ENCODE results near the gene ABCF2. TPM values are rescaled to one million over a fixed set of nuclear protein-coding genes. Genes with fewer than 3 reads are reported as not detected.

Gene ABCF2
- total and polyA plus RNA-seq, 2 of the 13 experiments (the other 11 are each of a cell fraction or from before 2014, with no cell fraction given): 16.3 to 42.5 TPM

DNA sequence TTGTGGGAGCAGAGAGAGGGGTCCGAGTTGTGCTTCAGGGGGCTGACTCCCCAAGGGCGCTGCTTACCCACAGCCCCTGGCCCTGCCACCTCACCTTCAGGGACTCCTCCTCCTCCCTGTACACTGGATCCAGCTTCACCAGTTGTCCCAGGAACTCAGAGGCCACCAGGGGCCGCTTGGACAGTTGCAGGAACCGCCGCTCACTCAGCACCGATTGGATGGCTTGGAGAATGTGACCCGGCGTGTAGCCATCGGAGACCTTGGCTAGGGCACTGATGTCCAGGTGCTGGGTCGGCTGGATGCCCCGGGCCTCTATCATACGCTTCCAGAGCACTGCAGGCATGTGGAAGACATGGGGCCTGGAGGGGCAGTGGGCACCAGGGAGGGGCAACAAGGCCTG lies 35.5 kb downstream of the ABCF2 start:
- peak; percentile 89 for ATAC-seq
- no peak for FAIRE-seq
- peak; percentile 39 for DNase-seq (ENCODE audit: low spot score)
- POLR2A ChIA-PET: no interaction called here
- Histone ChIP-seq H3K9ac (ENCODE audit: insufficient read depth, low read depth, low read length) (no peak overlapping the region), H3K36me3 (replicated peaks in 1 of 2; ENCODE audit: control insufficient read depth in 1 of 2, insufficient read depth in 2 of 2, low read length in 2 of 2) (no peaks in the 10 kb centered on the region), H4K20me1 (ENCODE audit: insufficient read depth, low read length) (no peaks in the 10 kb centered on the region), H3K79me2 (ENCODE audit: insufficient read depth, low read length) (no peaks in the 10 kb centered on the region), H3K4me3 (replicated peaks in 1 of 3; ENCODE audit: insufficient read depth in 1 of 3, low read depth in 2 of 3, low read length in 3 of 3) (no peak overlapping the region), H2AFZ (ENCODE audit: low read length) (no peak overlapping the region), H3K4me2 (ENCODE audit: low read depth, low read length) (no peak overlapping the region), H3K4me1 (ENCODE audit: insufficient read depth, low read length) (no peaks in the 10 kb centered on the region), H3K27me3 (ENCODE audit: control insufficient read depth in 1 of 2, insufficient read depth in 2 of 2, low read length in 2 of 2) (peaks cover 9 to 76% of the 10 kb centered on the region in 2 experiments; a peak in 4 of 5 replicates), H3K27ac (ENCODE audit: extremely low read length, insufficient read depth, low read length) (no peak overlapping the region), H3K9me3 (ENCODE audit: low read length) (no peaks in the 10 kb centered on the region)
- CTCF ChIA-PET (ENCODE audit: low intra/inter-chr PET ratio, low total read pairs): interaction anchor here (1.1 to 1.6 kb wide), 2 partner anchors 53 to 112 kb away, joined by 4 to 6 read pairs; no protein-coding TSS in a partner anchor
- no TSS peak for BruUV-seq (replicated peaks)
- 0% methylated on average over 2 of the region's 12 CpGs for WGBS (ENCODE audit: low lambda C conversion rate)
- intact Hi-C loops (cut with micrococcal nuclease; ENCODE audit: unreplicated experiment) (loop anchor here (2.0 kb wide), 1 partner anchor 53 kb away; no protein-coding TSS in a partner anchor), in situ Hi-C loops (cut with HindIII; ENCODE audit: extremely low pct_ligation_motif_present, low pct_unique_long_range_greater_than_20kb) (loop anchor here (10.0 kb wide), 1 partner anchor 113 kb away; no protein-coding TSS in a partner anchor)
- TF ChIP-seq SNAI1 (CRISPR knock-in tag; IDR thresholded peaks at IDR 0.05; ENCODE audit: borderline replicate concordance) (no peak), ZBTB20 (CRISPR knock-in tag; IDR thresholded peaks at IDR 0.05; ENCODE audit: borderline replicate concordance, low read depth) (no peak), FOXK1 (CRISPR knock-in tag; IDR thresholded peaks at IDR 0.05; ENCODE audit: borderline replicate concordance, low read depth) (no peak), EZH2 (conservative IDR thresholded peaks at IDR 0.05; ENCODE audit: low read depth, low read length) (no peak), PHF20 (CRISPR knock-in tag; IDR thresholded peaks at IDR 0.05) (no peak), ZNF468 (CRISPR knock-in tag; IDR thresholded peaks at IDR 0.05) (no peak), NFYB (CRISPR knock-in tag; IDR thresholded peaks at IDR 0.05) (0 out of 2 replicates have a peak, but pooled peaks have one; percentile 38), ZNF256 (CRISPR knock-in tag; conservative IDR thresholded peaks at IDR 0.05) (no peak), WIZ (CRISPR knock-in tag; IDR thresholded peaks at IDR 0.05) (no peak), ELF3 (CRISPR knock-in tag; IDR thresholded peaks at IDR 0.05) (no peak), ZNF264 (CRISPR knock-in tag; IDR thresholded peaks at IDR 0.05) (no peak), SATB2 (CRISPR knock-in tag; IDR thresholded peaks at IDR 0.05) (no peak), TEAD2 (CRISPR knock-in tag; IDR thresholded peaks at IDR 0.05) (no peak), XRCC5 (optimal IDR thresholded peaks at IDR 0.05; ENCODE audit: low read length) (peak; percentile 36)
- TF ChIP-seq, protein P1, sequence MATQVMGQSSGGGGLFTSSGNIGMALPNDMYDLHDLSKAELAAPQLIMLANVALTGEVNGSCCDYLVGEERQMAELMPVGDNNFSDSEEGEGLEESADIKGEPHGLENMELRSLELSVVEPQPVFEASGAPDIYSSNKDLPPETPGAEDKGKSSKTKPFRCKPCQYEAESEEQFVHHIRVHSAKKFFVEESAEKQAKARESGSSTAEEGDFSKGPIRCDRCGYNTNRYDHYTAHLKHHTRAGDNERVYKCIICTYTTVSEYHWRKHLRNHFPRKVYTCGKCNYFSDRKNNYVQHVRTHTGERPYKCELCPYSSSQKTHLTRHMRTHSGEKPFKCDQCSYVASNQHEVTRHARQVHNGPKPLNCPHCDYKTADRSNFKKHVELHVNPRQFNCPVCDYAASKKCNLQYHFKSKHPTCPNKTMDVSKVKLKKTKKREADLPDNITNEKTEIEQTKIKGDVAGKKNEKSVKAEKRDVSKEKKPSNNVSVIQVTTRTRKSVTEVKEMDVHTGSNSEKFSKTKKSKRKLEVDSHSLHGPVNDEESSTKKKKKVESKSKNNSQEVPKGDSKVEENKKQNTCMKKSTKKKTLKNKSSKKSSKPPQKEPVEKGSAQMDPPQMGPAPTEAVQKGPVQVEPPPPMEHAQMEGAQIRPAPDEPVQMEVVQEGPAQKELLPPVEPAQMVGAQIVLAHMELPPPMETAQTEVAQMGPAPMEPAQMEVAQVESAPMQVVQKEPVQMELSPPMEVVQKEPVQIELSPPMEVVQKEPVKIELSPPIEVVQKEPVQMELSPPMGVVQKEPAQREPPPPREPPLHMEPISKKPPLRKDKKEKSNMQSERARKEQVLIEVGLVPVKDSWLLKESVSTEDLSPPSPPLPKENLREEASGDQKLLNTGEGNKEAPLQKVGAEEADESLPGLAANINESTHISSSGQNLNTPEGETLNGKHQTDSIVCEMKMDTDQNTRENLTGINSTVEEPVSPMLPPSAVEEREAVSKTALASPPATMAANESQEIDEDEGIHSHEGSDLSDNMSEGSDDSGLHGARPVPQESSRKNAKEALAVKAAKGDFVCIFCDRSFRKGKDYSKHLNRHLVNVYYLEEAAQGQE (IDR thresholded peaks at IDR 0.05; ENCODE audit: borderline replicate concordance in 1 of 2, low read depth in 1 of 2, low read length in 2 of 2): no peak
- TF ChIP-seq, protein P2, sequence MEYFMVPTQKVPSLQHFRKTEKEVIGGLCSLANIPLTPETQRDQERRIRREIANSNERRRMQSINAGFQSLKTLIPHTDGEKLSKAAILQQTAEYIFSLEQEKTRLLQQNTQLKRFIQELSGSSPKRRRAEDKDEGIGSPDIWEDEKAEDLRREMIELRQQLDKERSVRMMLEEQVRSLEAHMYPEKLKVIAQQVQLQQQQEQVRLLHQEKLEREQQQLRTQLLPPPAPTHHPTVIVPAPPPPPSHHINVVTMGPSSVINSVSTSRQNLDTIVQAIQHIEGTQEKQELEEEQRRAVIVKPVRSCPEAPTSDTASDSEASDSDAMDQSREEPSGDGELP (IDR thresholded peaks at IDR 0.05; ENCODE audit: borderline replicate concordance, low read depth): no peak
- TF ChIP-seq, protein P3, sequence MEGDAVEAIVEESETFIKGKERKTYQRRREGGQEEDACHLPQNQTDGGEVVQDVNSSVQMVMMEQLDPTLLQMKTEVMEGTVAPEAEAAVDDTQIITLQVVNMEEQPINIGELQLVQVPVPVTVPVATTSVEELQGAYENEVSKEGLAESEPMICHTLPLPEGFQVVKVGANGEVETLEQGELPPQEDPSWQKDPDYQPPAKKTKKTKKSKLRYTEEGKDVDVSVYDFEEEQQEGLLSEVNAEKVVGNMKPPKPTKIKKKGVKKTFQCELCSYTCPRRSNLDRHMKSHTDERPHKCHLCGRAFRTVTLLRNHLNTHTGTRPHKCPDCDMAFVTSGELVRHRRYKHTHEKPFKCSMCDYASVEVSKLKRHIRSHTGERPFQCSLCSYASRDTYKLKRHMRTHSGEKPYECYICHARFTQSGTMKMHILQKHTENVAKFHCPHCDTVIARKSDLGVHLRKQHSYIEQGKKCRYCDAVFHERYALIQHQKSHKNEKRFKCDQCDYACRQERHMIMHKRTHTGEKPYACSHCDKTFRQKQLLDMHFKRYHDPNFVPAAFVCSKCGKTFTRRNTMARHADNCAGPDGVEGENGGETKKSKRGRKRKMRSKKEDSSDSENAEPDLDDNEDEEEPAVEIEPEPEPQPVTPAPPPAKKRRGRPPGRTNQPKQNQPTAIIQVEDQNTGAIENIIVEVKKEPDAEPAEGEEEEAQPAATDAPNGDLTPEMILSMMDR (CRISPR knock-in tag; IDR thresholded peaks at IDR 0.05): peak; percentile 61
